ENCODE data around the gene CXorf58.

DNA sequence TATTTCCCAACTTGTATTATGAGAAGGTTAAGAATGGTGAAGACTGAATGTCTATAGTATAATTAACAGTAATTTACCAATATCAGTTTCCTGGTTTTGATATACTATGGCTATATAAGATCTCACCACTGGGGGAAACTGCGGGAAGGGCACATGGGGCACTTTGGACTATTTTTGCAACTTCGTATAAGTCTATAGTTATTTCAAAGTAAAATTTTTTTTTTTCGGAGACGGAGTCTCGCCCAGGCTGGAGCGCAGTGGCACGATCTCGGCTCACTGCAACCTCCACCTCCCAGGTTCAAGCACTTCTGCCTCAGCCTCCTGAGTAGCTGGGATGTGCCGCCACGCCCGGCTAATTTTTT lies 46.1 kb downstream of the CXorf58 start:
- TF ChIP-seq, protein P1, sequence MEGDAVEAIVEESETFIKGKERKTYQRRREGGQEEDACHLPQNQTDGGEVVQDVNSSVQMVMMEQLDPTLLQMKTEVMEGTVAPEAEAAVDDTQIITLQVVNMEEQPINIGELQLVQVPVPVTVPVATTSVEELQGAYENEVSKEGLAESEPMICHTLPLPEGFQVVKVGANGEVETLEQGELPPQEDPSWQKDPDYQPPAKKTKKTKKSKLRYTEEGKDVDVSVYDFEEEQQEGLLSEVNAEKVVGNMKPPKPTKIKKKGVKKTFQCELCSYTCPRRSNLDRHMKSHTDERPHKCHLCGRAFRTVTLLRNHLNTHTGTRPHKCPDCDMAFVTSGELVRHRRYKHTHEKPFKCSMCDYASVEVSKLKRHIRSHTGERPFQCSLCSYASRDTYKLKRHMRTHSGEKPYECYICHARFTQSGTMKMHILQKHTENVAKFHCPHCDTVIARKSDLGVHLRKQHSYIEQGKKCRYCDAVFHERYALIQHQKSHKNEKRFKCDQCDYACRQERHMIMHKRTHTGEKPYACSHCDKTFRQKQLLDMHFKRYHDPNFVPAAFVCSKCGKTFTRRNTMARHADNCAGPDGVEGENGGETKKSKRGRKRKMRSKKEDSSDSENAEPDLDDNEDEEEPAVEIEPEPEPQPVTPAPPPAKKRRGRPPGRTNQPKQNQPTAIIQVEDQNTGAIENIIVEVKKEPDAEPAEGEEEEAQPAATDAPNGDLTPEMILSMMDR (IDR thresholded peaks at IDR 0.05; ENCODE audit: low read depth, low read length, missing input control), result no peak
- TF ChIP-seq YY1 (IDR thresholded peaks at IDR 0.05) (no peak), RAD21 (IDR thresholded peaks at IDR 0.05) (no peak), TAF1 (conservative IDR thresholded peaks at IDR 0.05) (no peak), EGR1 (IDR thresholded peaks at IDR 0.05; ENCODE audit: low read depth in 2 of 2) (no peak), GABPA (IDR thresholded peaks at IDR 0.05 in 1 of 2, conservative IDR thresholded peaks at IDR 0.05 in 1 of 2) (no peak)
- TF ChIP-seq, protein P2, sequence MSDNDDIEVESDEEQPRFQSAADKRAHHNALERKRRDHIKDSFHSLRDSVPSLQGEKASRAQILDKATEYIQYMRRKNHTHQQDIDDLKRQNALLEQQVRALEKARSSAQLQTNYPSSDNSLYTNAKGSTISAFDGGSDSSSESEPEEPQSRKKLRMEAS (IDR thresholded peaks at IDR 0.05), result no peak
- TF ChIP-seq, protein P3, sequence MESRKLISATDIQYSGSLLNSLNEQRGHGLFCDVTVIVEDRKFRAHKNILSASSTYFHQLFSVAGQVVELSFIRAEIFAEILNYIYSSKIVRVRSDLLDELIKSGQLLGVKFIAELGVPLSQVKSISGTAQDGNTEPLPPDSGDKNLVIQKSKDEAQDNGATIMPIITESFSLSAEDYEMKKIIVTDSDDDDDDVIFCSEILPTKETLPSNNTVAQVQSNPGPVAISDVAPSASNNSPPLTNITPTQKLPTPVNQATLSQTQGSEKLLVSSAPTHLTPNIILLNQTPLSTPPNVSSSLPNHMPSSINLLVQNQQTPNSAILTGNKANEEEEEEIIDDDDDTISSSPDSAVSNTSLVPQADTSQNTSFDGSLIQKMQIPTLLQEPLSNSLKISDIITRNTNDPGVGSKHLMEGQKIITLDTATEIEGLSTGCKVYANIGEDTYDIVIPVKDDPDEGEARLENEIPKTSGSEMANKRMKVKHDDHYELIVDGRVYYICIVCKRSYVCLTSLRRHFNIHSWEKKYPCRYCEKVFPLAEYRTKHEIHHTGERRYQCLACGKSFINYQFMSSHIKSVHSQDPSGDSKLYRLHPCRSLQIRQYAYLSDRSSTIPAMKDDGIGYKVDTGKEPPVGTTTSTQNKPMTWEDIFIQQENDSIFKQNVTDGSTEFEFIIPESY (IDR thresholded peaks at IDR 0.05), result no peak
- TF ChIP-seq, protein P4, sequence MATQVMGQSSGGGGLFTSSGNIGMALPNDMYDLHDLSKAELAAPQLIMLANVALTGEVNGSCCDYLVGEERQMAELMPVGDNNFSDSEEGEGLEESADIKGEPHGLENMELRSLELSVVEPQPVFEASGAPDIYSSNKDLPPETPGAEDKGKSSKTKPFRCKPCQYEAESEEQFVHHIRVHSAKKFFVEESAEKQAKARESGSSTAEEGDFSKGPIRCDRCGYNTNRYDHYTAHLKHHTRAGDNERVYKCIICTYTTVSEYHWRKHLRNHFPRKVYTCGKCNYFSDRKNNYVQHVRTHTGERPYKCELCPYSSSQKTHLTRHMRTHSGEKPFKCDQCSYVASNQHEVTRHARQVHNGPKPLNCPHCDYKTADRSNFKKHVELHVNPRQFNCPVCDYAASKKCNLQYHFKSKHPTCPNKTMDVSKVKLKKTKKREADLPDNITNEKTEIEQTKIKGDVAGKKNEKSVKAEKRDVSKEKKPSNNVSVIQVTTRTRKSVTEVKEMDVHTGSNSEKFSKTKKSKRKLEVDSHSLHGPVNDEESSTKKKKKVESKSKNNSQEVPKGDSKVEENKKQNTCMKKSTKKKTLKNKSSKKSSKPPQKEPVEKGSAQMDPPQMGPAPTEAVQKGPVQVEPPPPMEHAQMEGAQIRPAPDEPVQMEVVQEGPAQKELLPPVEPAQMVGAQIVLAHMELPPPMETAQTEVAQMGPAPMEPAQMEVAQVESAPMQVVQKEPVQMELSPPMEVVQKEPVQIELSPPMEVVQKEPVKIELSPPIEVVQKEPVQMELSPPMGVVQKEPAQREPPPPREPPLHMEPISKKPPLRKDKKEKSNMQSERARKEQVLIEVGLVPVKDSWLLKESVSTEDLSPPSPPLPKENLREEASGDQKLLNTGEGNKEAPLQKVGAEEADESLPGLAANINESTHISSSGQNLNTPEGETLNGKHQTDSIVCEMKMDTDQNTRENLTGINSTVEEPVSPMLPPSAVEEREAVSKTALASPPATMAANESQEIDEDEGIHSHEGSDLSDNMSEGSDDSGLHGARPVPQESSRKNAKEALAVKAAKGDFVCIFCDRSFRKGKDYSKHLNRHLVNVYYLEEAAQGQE (IDR thresholded peaks at IDR 0.05), result no peak
- TF ChIP-seq, protein P5, sequence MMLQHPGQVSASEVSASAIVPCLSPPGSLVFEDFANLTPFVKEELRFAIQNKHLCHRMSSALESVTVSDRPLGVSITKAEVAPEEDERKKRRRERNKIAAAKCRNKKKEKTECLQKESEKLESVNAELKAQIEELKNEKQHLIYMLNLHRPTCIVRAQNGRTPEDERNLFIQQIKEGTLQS (IDR thresholded peaks at IDR 0.05), result no peak
